IMR-90 (cell line): ENCODE data around the gene LRSAM1. TPM values are rescaled to one million over a fixed set of nuclear protein-coding genes. Genes with fewer than 3 reads are reported as not detected.

Experiments used
- ATAC-seq: fragments of 200-7000 bp; cut with Tn5 transposase; 2 replicates; pipeline ENCODE4 v1.9.1; 2020; ENCODE audit warnings: low read depth, mild to moderate bottlenecking, moderate library complexity
- BruUV-seq: library from RNA; stranded (reverse); fragments of 400-500 nt; replicated peaks from 2 replicates; lab custom pipeline; 2021; lab: Mats Ljungman, UMichigan
- CTCF ChIA-PET: fragments of 300-600 bp; formaldehyde crosslinking; extraction: SDS; loops from one replicate; lab custom pipeline; 2021; ENCODE audit warnings: antibody characterized with exemption; lab: Yijun Ruan, JAX
- POLR2A ChIA-PET: fragments of 300-600 bp; sonication (Branson Sonifier 250); formaldehyde crosslinking; loops from one replicate; lab custom pipeline; 2022; ENCODE audit warnings: antibody characterized with exemption; ENCODE audit not compliant: unreplicated experiment; lab: Charles Lee
- DNase-seq: peaks from one replicate; pipeline ENCODE4 v3.0.0; 2013
- H2AFZ ChIP-seq: replicated peaks from 2 replicates; pipeline ENCODE3; 2013; ENCODE audit warnings: low read length, mild to moderate bottlenecking; ENCODE audit not compliant: poor library complexity
- H2AK5ac ChIP-seq: 2 replicates; pipeline ENCODE4 v1.6.1; 2013; ENCODE audit warnings: low read depth, low read length, inconsistent platforms
- H2AK9ac ChIP-seq: replicated peaks from 2 replicates; pipeline ENCODE3; 2013; ENCODE audit warnings: mild to moderate bottlenecking, low read depth, low read length, moderate library complexity; ENCODE audit not compliant: poor library complexity
- H2BK120ac ChIP-seq: 2 replicates; pipeline ENCODE4 v1.6.1; 2013; ENCODE audit warnings: low read depth, low read length, inconsistent platforms
- H2BK15ac ChIP-seq: 3 replicates; pipeline ENCODE4 v1.6.1; 2013; ENCODE audit warnings: low read depth, low read length, inconsistent platforms
- H2BK20ac ChIP-seq: 2 replicates; pipeline ENCODE4 v1.6.1; 2013; ENCODE audit warnings: low read depth, mild to moderate bottlenecking, inconsistent platforms, low read length, moderate library complexity
- H2BK5ac ChIP-seq: 2 replicates; pipeline ENCODE4 v1.6.1; 2013; ENCODE audit warnings: mild to moderate bottlenecking, low read depth, low read length, inconsistent platforms; ENCODE audit not compliant: poor library complexity, severe bottlenecking
- H3K14ac ChIP-seq: replicated peaks from 2 replicates; pipeline ENCODE4 v1.6.1; 2013; ENCODE audit warnings: low read depth, low read length, inconsistent platforms
- H3K18ac ChIP-seq: 2 replicates; pipeline ENCODE4 v1.6.1; 2013; ENCODE audit warnings: low read depth, low read length, control low read depth
- H3K23ac ChIP-seq: 2 replicates; pipeline ENCODE4 v1.6.1; 2013; ENCODE audit warnings: low read depth, low read length, inconsistent platforms
- H3K27ac ChIP-seq: 2 replicates; pipeline ENCODE4 v1.5.1; 2013; ENCODE audit warnings: mild to moderate bottlenecking, control low read depth, low read length; ENCODE audit not compliant: insufficient read depth
- H3K27me3 ChIP-seq: 2 replicates; pipeline ENCODE4 v1.6.1; 2013; ENCODE audit warnings: low read length; ENCODE audit not compliant: control insufficient read depth, insufficient read depth
- H3K36me3 ChIP-seq: 2 replicates; pipeline ENCODE4 v1.6.1; 2013; ENCODE audit warnings: low read length, mixed read lengths; ENCODE audit not compliant: control insufficient read depth, insufficient read depth
- H3K4ac ChIP-seq: 2 replicates; pipeline ENCODE4 v1.6.1; 2013; ENCODE audit warnings: low read depth, low read length, inconsistent platforms
- H3K4me1 ChIP-seq: 2 replicates; pipeline ENCODE4 v1.6.1; 2013; ENCODE audit warnings: low read length, mixed read lengths; ENCODE audit not compliant: control insufficient read depth, insufficient read depth
- H3K4me2 ChIP-seq: 2 replicates; pipeline ENCODE4 v1.6.1; 2013; ENCODE audit warnings: low read depth, mild to moderate bottlenecking, control low read depth, low read length, moderate library complexity
- H3K4me3 ChIP-seq: 2 replicates; pipeline ENCODE4 v1.5.1; 2013; ENCODE audit warnings: low read depth, mild to moderate bottlenecking, control low read depth, low read length, moderate library complexity; ENCODE audit not compliant: insufficient read depth
- H3K56ac ChIP-seq: 2 replicates; pipeline ENCODE4 v1.6.1; 2013; ENCODE audit warnings: low read length, inconsistent platforms; ENCODE audit not compliant: insufficient read depth; ENCODE audit errors: extremely low read depth
- H3K79me1 ChIP-seq, 2 experiments: 2 replicates each; pipeline ENCODE4 v1.6.1; 2013; ENCODE audit warnings: low read length in 2 of 2, inconsistent platforms in 1 of 2, low read depth in 1 of 2
- H3K9ac ChIP-seq: 2 replicates; pipeline ENCODE4 v1.6.1; 2013; ENCODE audit warnings: low read depth, low read length, control low read depth
- H3K9me1 ChIP-seq: 2 replicates; pipeline ENCODE4 v1.6.1; 2013; ENCODE audit warnings: low read length, inconsistent platforms; ENCODE audit not compliant: insufficient read depth
- H3K9me3 ChIP-seq: 2 replicates; pipeline ENCODE4 v1.6.1; 2013; ENCODE audit warnings: low read length; ENCODE audit not compliant: control insufficient read depth, insufficient read depth
- H4K20me1 ChIP-seq: 2 replicates; pipeline ENCODE4 v1.6.1; 2013; ENCODE audit warnings: low read length, inconsistent platforms; ENCODE audit not compliant: insufficient read depth
- H4K5ac ChIP-seq: 2 replicates; pipeline ENCODE4 v1.6.1; 2013; ENCODE audit warnings: mild to moderate bottlenecking, low read depth, low read length, control low read depth
- H4K8ac ChIP-seq, 2 experiments: 2 replicates each; pipeline ENCODE4 v1.6.1; 2013; ENCODE audit warnings: low read depth in 2 of 2, low read length in 2 of 2, control low read depth in 1 of 2, inconsistent platforms in 1 of 2
- H4K91ac ChIP-seq: 2 replicates; pipeline ENCODE4 v1.6.1; 2013; ENCODE audit warnings: low read depth, low read length, inconsistent platforms; ENCODE audit not compliant: insufficient read depth
- BHLHE40 ChIP-seq: fragments of 150-350 bp; IDR thresholded peaks from 2 replicates; pipeline ENCODE4 v1.6.1; 2016; ENCODE audit warnings: mild to moderate bottlenecking, low read depth, low read length
- CEBPB ChIP-seq: IDR thresholded peaks from 2 replicates; pipeline ENCODE4 v1.6.1; 2012; ENCODE audit warnings: low read depth, low read length, improper control_type of control experiment
- CHD1 ChIP-seq: IDR thresholded peaks from 2 replicates; pipeline ENCODE4 v1.6.1; 2012; ENCODE audit warnings: low read depth, low read length, improper control_type of control experiment
- FOS ChIP-seq: fragments of 150-350 bp; IDR thresholded peaks from 2 replicates; pipeline ENCODE4 v1.6.1; 2016; ENCODE audit warnings: low read depth, low read length
- MAFK ChIP-seq: IDR thresholded peaks from 2 replicates; pipeline ENCODE4 v1.6.1; 2012; ENCODE audit warnings: low read depth, low read length, improper control_type of control experiment
- MXI1 ChIP-seq: IDR thresholded peaks from 2 replicates; pipeline ENCODE4 v1.6.1; 2012; ENCODE audit warnings: low read depth, mild to moderate bottlenecking, low read length, moderate library complexity, borderline replicate concordance
- POLR2A ChIP-seq: IDR thresholded peaks from 2 replicates; pipeline ENCODE4 v1.6.1; 2012; ENCODE audit warnings: mild to moderate bottlenecking, low read depth, low read length
- RAD21 ChIP-seq: IDR thresholded peaks from 2 replicates; pipeline ENCODE4 v1.6.1; 2012; ENCODE audit warnings: low read length, improper control_type of control experiment
- RCOR1 ChIP-seq: IDR thresholded peaks from 2 replicates; pipeline ENCODE4 v1.6.1; 2012; ENCODE audit warnings: mild to moderate bottlenecking, low read length, improper control_type of control experiment; ENCODE audit not compliant: insufficient replicate concordance
- SMC3 ChIP-seq: fragments of 150-350 bp; IDR thresholded peaks from 2 replicates; pipeline ENCODE4 v1.6.1; 2016; ENCODE audit warnings: low read depth, mild to moderate bottlenecking, antibody characterized with exemption, low read length, moderate library complexity
- WGBS, 2 experiments: methylation state at CpG; one replicate each; pipeline versions ENCODE4 v1.1.5 to v1.1.7; 2013; ENCODE audit warnings: missing lambda C conversion rate in 2 of 2; ENCODE audit not compliant: insufficient read length in 1 of 2; ENCODE audit errors: extremely low coverage in 2 of 2; 5-methylcytosine and 5-hydroxymethylcytosine counted together
- dilution Hi-C: fragments of 300-500 bp; cut with HindIII; formaldehyde crosslinking; loops from one replicate; pipeline ENCODE4 v1.14.3; 2018; ENCODE audit warnings: low sequenced_read_pairs; ENCODE audit not compliant: unreplicated experiment
- in situ Hi-C: fragments of 300-500 bp; cut with MboI; formaldehyde crosslinking; loops from 3 replicates; pipeline ENCODE4 v1.14.3; 2019; ENCODE audit warnings: low sequenced_read_pairs, inconsistent platforms, mixed read lengths
- intact Hi-C: fragments of 100-400 bp; cut with micrococcal nuclease; formaldehyde crosslinking; loops from 2 replicates; pipeline ENCODE4 v1.10.0; 2022
- polyA plus RNA-seq, 3 experiments: library from polyadenylated mRNA; depleted of rRNA; stranded (reverse); fragments of >200 nt; gene quantifications; 2 replicates each; pipeline ENCODE4 v1.2.3, GENCODE V29; 2012; ENCODE audit warnings: low replicate concordance in 1 of 3
- total RNA-seq: library from RNA; depleted of rRNA; stranded (reverse); fragments of >200 nt; gene quantifications from 2 replicates; pipeline ENCODE4 v1.2.3, GENCODE V29; 2012
- TF ChIP-seq, protein P1 (sequence below): conservative IDR thresholded peaks from 2 replicates; pipeline ENCODE4 v1.5.1; 2012; ENCODE audit warnings: mild to moderate bottlenecking, low read depth, low read length, improper control_type of control experiment
- TF ChIP-seq, protein P2 (sequence below): fragments of 150-350 bp; IDR thresholded peaks from 2 replicates; pipeline ENCODE4 v1.6.1; 2016; ENCODE audit warnings: low read depth, mild to moderate bottlenecking, low read length, moderate library complexity, borderline replicate concordance

LRSAM1 gene
- total and polyA plus RNA-seq, 2 of the 4 experiments (the other 2 are of a cell fraction): 3.0 to 9.3 TPM

DNA sequence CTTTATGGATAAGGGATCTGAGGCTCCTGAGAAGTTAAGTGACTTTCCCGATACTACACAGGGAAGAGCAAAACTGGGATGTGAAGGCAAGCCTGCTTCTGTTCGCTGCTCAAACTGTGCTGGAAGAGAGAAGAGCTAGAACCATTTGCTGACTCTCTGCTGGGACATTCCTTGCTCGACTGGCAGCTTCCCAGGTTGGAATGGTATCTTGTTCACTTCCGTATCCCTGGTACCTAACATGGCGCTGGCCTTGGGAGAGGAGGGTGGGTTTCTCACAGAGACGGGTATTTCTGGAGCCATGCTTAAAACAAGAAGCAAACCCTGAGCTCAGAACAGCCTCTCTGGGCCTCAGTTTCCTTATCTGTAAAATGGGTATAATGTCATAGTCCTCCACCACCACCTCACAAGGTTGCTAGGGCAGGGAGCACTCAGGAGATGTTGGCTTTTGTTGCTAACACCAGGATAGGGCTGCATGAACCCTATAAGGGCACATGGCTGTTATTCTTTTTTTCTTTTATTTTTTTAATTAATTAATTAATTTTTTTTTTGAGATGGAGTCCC, 92.7 kb downstream of the LRSAM1 start:
- Histone ChIP-seq H4K91ac (no peak overlapping the region), H3K4me1 (peaks cover 68% of the 10 kb centered on the region), H3K9me1 (peaks cover 62% of the 10 kb centered on the region), H2AK9ac (no peak overlapping the region), H2AK5ac (peak overlapping the region; percentile 54; the same call in 1 of the 2 replicates), H3K27me3 (no peaks in the 10 kb centered on the region), H3K79me1 (peaks cover 0 to 79% of the 10 kb centered on the region in 2 experiments; a peak in 3 of 4 replicates), H4K5ac (peak overlapping the region; percentile 43; the same call in 1 of the 2 replicates), H2BK20ac (no peak overlapping the region), H2BK15ac (no peak overlapping the region), H3K9me3 (no peaks in the 10 kb centered on the region), H4K20me1 (peaks cover 96% of the 10 kb centered on the region), H3K27ac (peak overlapping the region; percentile 62; the same call in 1 of the 2 replicates), H3K23ac (peak overlapping the region; percentile 78; the same call in 1 of the 2 replicates), H4K8ac (no peak overlapping the region), H3K4me2 (no peak overlapping the region), H3K4me3 (no peak overlapping the region), H3K18ac (no peak overlapping the region), H3K9ac (no peak overlapping the region), H3K4ac (no peak overlapping the region; the same call in 1 of the 2 replicates), H3K36me3 (peaks cover 36% of the 10 kb centered on the region), H2BK5ac (peak overlapping the region; percentile 38), H2AFZ (no peak overlapping the region), H3K56ac (no peak overlapping the region), H2BK120ac (no peak overlapping the region), H3K14ac (no peak overlapping the region; the same call in 1 of the 2 replicates)
- 92% methylated on average over 2 of the region's 6 CpGs; no CpG with 5 or more reads in 1 of the 2 experiments for WGBS, 2 experiments
- DNase-seq (no peak), ATAC-seq (no peak)
- CTCF ChIA-PET: interaction anchor here (1.0 kb wide), 2 partner anchors 18 to 191 kb away, joined by 3 read pairs; partner anchors contain the start of gene TOR2A
- POLR2A ChIA-PET: no interaction called here
- BruUV-seq: no TSS peak
- no peak for TF ChIP-seq RCOR1
- TF ChIP-seq FOS: no peak
- TF ChIP-seq, protein P1, sequence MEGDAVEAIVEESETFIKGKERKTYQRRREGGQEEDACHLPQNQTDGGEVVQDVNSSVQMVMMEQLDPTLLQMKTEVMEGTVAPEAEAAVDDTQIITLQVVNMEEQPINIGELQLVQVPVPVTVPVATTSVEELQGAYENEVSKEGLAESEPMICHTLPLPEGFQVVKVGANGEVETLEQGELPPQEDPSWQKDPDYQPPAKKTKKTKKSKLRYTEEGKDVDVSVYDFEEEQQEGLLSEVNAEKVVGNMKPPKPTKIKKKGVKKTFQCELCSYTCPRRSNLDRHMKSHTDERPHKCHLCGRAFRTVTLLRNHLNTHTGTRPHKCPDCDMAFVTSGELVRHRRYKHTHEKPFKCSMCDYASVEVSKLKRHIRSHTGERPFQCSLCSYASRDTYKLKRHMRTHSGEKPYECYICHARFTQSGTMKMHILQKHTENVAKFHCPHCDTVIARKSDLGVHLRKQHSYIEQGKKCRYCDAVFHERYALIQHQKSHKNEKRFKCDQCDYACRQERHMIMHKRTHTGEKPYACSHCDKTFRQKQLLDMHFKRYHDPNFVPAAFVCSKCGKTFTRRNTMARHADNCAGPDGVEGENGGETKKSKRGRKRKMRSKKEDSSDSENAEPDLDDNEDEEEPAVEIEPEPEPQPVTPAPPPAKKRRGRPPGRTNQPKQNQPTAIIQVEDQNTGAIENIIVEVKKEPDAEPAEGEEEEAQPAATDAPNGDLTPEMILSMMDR: no peak
- TF ChIP-seq SMC3: no peak
- TF ChIP-seq POLR2A: no peak
- TF ChIP-seq, protein P2, sequence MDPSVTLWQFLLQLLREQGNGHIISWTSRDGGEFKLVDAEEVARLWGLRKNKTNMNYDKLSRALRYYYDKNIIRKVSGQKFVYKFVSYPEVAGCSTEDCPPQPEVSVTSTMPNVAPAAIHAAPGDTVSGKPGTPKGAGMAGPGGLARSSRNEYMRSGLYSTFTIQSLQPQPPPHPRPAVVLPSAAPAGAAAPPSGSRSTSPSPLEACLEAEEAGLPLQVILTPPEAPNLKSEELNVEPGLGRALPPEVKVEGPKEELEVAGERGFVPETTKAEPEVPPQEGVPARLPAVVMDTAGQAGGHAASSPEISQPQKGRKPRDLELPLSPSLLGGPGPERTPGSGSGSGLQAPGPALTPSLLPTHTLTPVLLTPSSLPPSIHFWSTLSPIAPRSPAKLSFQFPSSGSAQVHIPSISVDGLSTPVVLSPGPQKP: no peak
- TF ChIP-seq RAD21: no peak
- no peak for TF ChIP-seq CEBPB
- no peak for TF ChIP-seq MAFK
- TF ChIP-seq BHLHE40: no peak
- TF ChIP-seq CHD1: no peak
- TF ChIP-seq MXI1: no peak
- dilution Hi-C loops: no loop called here
- in situ Hi-C loops: no loop called here
- intact Hi-C loops: no loop called here
